K562 (cell line): ENCODE measurements around the gene SUFU. TPM values are rescaled to one million over a fixed set of nuclear protein-coding genes. Genes with fewer than 3 reads are reported as not detected.

ENCODE experiments used
- ARID3A ChIP-seq: IDR thresholded peaks from 2 replicates; pipeline ENCODE4 v1.6.1; 2012; ENCODE audit warnings: low read depth, low read length, improper control_type of control experiment, borderline replicate concordance
- ARID4B ChIP-seq: sonication (generic); formaldehyde crosslinking; IDR thresholded peaks from 2 replicates; pipeline ENCODE4 v1.8.0; 2022; ENCODE audit warnings: mild to moderate bottlenecking, missing genetic modification reagents
- BACH1 ChIP-seq: fragments of 200-800 bp; sonication (Bioruptor generic); IDR thresholded peaks from 2 replicates; pipeline ENCODE4 v1.6.1; 2016; ENCODE audit warnings: missing genetic modification characterization, missing compliant biosample characterization
- BHLHE40 ChIP-seq: IDR thresholded peaks from 2 replicates; pipeline ENCODE4 v1.6.1; 2011; ENCODE audit warnings: low read length, improper control_type of control experiment
- CSDE1 ChIP-seq, 2 experiments: fragments of 450-650 bp; IDR thresholded peaks; 2 replicates each; pipeline ENCODE4 v1.6.1; 2016; ENCODE audit warnings: mild to moderate bottlenecking in 1 of 2
- HCFC1 ChIP-seq: IDR thresholded peaks from 2 replicates; pipeline ENCODE4 v1.6.1; 2012; ENCODE audit warnings: low read depth, low read length, improper control_type of control experiment
- HLTF ChIP-seq: fragments of 450-650 bp; IDR thresholded peaks from 2 replicates; pipeline ENCODE4 v1.6.1; 2016
- MAFF ChIP-seq: IDR thresholded peaks from 2 replicates; pipeline ENCODE4 v1.6.1; 2012; ENCODE audit warnings: low read length, improper control_type of control experiment
- MAFK ChIP-seq: IDR thresholded peaks from 2 replicates; pipeline ENCODE4 v1.6.1; 2011; ENCODE audit warnings: low read length, improper control_type of control experiment
- MBD1 ChIP-seq: fragments of 250-450 bp; sonication (Bioruptor Pico); IDR thresholded peaks from 2 replicates; pipeline ENCODE4 v1.8.0; 2022; ENCODE audit warnings: inconsistent platforms
- MLX ChIP-seq, 2 experiments: fragments of 450-650 bp in 1 of 2; sonication (generic) in 1 of 2; formaldehyde crosslinking; conservative IDR thresholded peaks; 2 replicates each; pipeline versions ENCODE4 v1.4.0 to v1.8.1; 2020 to 2022; ENCODE audit warnings: mild to moderate bottlenecking in 1 of 2, missing genetic modification reagents in 1 of 2
- PPARD ChIP-seq: fragments of 250-450 bp; sonication (Bioruptor Pico); IDR thresholded peaks from 2 replicates; pipeline ENCODE4 v1.8.0; 2022; ENCODE audit warnings: inconsistent platforms, mild to moderate bottlenecking, moderate library complexity
- SOX6 ChIP-seq: fragments of 450-650 bp; IDR thresholded peaks from 2 replicates; pipeline ENCODE4 v1.6.1; 2014; ENCODE audit warnings: mild to moderate bottlenecking
- TBL1XR1 ChIP-seq, 2 experiments: IDR thresholded peaks; 2 replicates each; pipeline ENCODE4 v1.6.1; 2012; ENCODE audit warnings: improper control_type of control experiment in 2 of 2, low read length in 2 of 2, mild to moderate bottlenecking in 1 of 2
- ZNF175 ChIP-seq: fragments of 200-800 bp; sonication (Bioruptor generic); IDR thresholded peaks from 2 replicates; pipeline ENCODE4 v1.6.1; 2016; ENCODE audit warnings: low read depth, mild to moderate bottlenecking, missing genetic modification characterization, missing compliant biosample characterization
- ZNF23 ChIP-seq: fragments of 250-450 bp; sonication (Bioruptor Pico); IDR thresholded peaks from 2 replicates; pipeline ENCODE4 v1.4.0; 2020; ENCODE audit warnings: mild to moderate bottlenecking
- ZNF347 ChIP-seq: fragments of 450-650 bp; formaldehyde crosslinking; IDR thresholded peaks from 2 replicates; pipeline ENCODE4 v1.4.0; 2020; ENCODE audit warnings: low read depth, mild to moderate bottlenecking, moderate library complexity
- ZNF586 ChIP-seq: fragments of 450-650 bp; formaldehyde crosslinking; conservative IDR thresholded peaks from 2 replicates; pipeline ENCODE4 v1.4.0; 2020; ENCODE audit warnings: mild to moderate bottlenecking, moderate library complexity
- polyA plus RNA-seq, 8 experiments: library from polyadenylated mRNA; depleted of rRNA in 4 of 8; stranded (reverse) in 5 of 8; unstranded in 3 of 8; fragments of >200 nt; fragmentation: Nextera tagmentation in 2 of 8; fragmentation: Illumina TruSeq in 1 of 8; extraction: Ambion mirVana in 2 of 8; extraction: Trizol in 1 of 8; gene quantifications; 2 replicates each; pipeline versions ENCODE4 v1.2.1 to v1.2.3, GENCODE V29; 2011 to 2014; ENCODE audit warnings: inconsistent platforms in 1 of 8, missing spikeins in 1 of 8
- total RNA-seq, 7 experiments: library from RNA; depleted of rRNA in 6 of 7; stranded (reverse); fragments of >200 nt in 6 of 7; fragmentation: Illumina TruSeq in 2 of 7; extraction: Trizol in 2 of 7; gene quantifications; 2 replicates each; pipeline versions ENCODE4 v1.2.1 to v1.2.3, GENCODE V29; 2011 to 2021; ENCODE audit warnings: low replicate concordance in 1 of 7
- TF ChIP-seq, protein P1 (sequence below): sonication (generic); formaldehyde crosslinking; IDR thresholded peaks from 2 replicates; pipeline ENCODE4 v1.8.0; 2023; ENCODE audit warnings: mild to moderate bottlenecking, missing genetic modification reagents

SUFU gene
- total and polyA plus RNA-seq, 9 of the 15 experiments (the other 6 are each of a cell fraction or from before 2014, with no cell fraction given) = 0.59 to 6.3 (median 0.82) TPM

DNA sequence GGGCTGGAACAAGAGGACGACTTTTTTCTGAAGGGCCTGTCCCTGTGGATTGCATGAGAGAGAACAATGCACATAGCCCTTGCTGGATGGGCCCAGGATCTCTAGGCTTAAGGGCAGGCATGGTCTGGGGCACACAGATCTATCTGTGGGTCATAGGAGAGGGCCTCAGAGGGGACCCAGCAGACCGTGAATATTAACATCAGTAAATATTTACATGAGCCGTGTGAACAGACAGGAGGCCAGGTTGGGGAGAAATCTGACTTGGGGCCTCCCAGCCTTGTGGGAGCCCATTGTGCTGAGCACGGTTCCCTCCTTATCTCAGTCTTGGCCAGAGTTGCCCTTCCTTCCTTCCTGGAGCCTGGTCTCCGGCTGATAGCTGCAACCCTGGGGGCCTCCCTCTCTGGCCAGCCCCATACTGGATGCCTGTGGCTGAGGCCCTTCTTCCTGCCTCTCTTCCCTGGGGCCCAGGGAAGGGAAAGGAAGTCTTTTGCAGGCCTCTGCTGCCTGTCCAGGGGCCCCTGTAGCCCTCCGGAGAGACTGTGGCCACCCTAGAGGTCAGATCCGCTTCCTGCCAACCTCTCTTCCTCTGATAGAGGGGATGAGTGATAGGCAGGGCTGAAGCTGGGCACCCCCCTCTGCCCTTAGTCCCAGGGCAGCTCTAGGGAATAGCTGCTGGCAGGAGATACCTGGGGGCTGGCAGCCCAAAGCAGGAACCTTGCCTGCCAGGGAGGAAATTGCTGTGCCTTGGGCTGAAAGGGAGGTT is 96.0 kb downstream of the SUFU start (continued):
- no peak for TF ChIP-seq ZNF586 (CRISPR knock-in tag)
- peak in 1 of 2 experiments; percentile 47; a peak in 1 of 4 replicates for TF ChIP-seq CSDE1 (IDR thresholded peaks at IDR 0.05)
- TF ChIP-seq MAFK = no peak
- no peak for TF ChIP-seq MAFF
- TF ChIP-seq MLX (CRISPR knock-in tag; conservative IDR thresholded peaks at IDR 0.05) = no peak
- TF ChIP-seq SOX6 = peak; percentile 93
- peak in 1 of 2 experiments; percentile 81; a peak in 2 of 4 replicates for TF ChIP-seq TBL1XR1 (IDR thresholded peaks at IDR 0.05; ENCODE audit: low read length in 2 of 2)
- no peak for TF ChIP-seq HLTF
- TF ChIP-seq MBD1 = no peak
- TF ChIP-seq ARID4B (CRISPR knock-in tag) = no peak
- peak; percentile 82; the same call in 1 of the 2 replicates for TF ChIP-seq BHLHE40
- no peak for TF ChIP-seq ZNF23
- no peak for TF ChIP-seq ZNF347 (CRISPR knock-in tag)
- TF ChIP-seq BACH1 (tag) = no peak
- no peak for TF ChIP-seq PPARD (CRISPR knock-in tag)
- TF ChIP-seq ARID3A = 0 out of 2 replicates have a peak, but pooled peaks have one; percentile 4
- TF ChIP-seq, protein P1, sequence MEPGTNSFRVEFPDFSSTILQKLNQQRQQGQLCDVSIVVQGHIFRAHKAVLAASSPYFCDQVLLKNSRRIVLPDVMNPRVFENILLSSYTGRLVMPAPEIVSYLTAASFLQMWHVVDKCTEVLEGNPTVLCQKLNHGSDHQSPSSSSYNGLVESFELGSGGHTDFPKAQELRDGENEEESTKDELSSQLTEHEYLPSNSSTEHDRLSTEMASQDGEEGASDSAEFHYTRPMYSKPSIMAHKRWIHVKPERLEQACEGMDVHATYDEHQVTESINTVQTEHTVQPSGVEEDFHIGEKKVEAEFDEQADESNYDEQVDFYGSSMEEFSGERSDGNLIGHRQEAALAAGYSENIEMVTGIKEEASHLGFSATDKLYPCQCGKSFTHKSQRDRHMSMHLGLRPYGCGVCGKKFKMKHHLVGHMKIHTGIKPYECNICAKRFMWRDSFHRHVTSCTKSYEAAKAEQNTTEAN (CRISPR knock-in tag) = no peak
- peak; percentile 71 for TF ChIP-seq ZNF175 (CRISPR knock-in tag)
- no peak for TF ChIP-seq HCFC1
